HG02981 (cell line): Measurements from ENCODE around the gene TMOD1.
"Not testable (repeated sequence)": the region's sequence is repeated elsewhere in the genome, so short reads cannot be mapped to it uniquely, and the experiment has no call there.

ENCODE experiments used
- ATAC-seq: cut with Tn5 transposase; IDR thresholded peaks from one replicate; pipeline ENCODE4 v1.9.1; 2021; ENCODE audit warnings: mild to moderate bottlenecking, moderate library complexity; ENCODE audit not compliant: unreplicated experiment

TMOD1 gene

GRCh38 chr9:97501177-97501971 is at the start of gene TMOD1:
Gene TMOD1, plus strand, starts transcription at chr9:97501666. Its CDS starts 22,523 bp downstream, at chr9:97524189.
- peak; percentile 55 for ATAC-seq

GRCh38 chr9:97453573-97453972 is 47.9 kb upstream of the TMOD1 start:
- ATAC-seq: not testable (repeated sequence)

DNA sequence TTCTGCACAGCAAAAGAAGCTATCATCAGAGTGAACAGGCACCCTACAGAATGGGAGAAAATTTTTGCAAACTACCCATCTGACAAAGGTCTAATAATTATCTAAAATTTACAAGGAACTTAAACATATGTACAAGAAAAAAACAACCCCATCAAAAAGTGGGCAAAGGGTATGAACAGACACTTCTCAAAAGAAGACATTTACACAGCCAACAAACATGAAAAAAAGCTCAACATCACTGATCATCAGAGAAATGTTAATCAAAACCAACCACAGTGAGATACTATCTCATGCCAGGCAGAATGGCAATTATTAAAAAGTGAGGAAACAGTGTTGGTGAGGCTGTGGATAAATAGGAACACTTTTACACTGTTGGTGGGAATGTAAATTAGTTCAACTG is 44.6 kb upstream of the TMOD1 start:
- not testable (repeated sequence) for ATAC-seq

DNA sequence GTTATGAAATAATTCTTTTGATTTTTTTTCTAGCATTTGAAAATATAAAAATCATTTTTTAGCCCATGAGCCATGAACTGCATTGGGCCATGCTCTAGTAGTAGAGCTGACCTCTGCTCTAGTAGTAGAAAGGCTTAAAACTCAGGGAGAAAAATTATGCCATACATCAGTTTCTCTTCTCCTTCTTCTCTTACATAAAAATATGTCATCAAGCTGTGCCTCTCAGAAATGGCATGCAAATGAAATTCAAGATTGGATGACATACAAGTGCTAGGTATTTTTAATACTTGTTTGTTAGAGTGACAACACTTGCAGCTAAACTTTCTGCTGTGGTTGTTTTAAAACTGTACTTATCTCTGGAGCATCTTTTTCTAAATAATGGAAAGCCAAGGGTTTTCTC is 42.1 kb upstream of the TMOD1 start:
- no peak for ATAC-seq

DNA sequence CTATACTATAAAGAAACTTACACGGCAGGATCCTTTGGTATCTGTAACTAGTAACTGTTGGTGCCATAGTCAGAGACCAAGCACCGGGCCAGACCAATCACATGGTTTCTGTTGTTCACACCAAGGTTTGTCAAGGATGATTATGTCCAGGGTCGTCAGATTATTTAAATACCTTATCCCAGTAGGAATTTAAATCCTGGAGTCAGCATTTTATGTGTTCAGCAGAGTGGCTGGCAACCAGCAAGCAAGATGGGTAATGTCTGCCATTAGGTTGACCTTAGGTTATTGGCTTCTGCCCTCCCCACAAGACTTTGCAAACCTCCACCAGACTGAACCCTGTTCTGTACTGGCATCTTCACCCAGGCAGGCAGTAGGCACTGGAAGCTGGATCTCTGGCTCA is 39.3 kb upstream of the TMOD1 start:
- no peak for ATAC-seq

- ATAC-seq: no peak
These were observed 38.6 kb upstream of the TMOD1 start for GRCh38 chr9:97462914-97463313.

- ATAC-seq: peak; percentile 76
These were observed 32.6 kb upstream of the TMOD1 start for GRCh38 chr9:97468658-97469448.

- ATAC-seq: no peak
These were observed 31.4 kb upstream of the TMOD1 start for GRCh38 chr9:97470076-97470475.

- no peak for ATAC-seq
These were observed 27.7 kb upstream of the TMOD1 start for GRCh38 chr9:97473717-97474116.

- no peak for ATAC-seq
These were observed 27.0 kb upstream of the TMOD1 start for GRCh38 chr9:97474372-97474925.

DNA sequence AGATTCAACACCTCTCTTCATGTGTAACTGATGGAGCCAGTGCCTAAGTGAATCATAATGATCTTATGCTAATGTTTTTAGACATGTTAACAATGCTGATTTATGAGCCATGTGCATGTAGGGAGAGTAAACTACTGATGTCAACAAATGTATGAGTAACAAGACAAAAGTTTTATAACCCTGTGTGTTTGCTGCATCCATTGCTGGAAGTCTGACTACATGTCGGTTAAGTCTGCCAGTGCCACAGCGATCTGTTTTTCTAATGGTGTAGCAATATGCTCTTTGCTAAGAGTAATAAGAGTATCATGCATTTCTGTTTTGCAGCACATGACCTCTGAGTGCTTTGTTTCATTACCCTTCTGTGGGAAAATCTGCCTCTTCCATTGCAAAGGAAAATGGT is 26.4 kb upstream of the TMOD1 start:
- no peak for ATAC-seq

- no peak for ATAC-seq
These were observed 23.0 kb upstream of the TMOD1 start for GRCh38 chr9:97478301-97478981.

- ATAC-seq: no peak
These were observed 21.8 kb upstream of the TMOD1 start for GRCh38 chr9:97479496-97480159.

DNA sequence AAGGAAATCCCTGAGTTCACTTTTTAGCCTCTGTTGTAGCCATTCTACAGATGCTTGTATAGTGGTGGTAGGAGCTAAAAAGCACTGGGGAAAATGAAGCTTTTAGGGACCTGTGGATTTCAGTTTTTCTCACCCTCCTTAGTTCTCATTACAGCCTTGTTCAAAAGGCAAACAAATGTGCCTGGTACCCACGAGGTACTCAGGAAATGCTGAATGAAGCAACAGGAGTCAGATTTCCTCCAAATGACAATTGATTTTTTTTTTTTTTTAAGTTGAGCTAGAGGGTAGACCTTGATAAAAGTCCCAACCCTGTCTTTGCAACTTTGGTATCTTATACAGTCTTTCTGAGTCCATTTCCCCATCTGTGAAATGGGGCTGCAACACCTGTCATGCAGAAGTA is 21.3 kb upstream of the TMOD1 start:
- no peak for ATAC-seq

GRCh38 chr9:97480749-97481148 is 20.7 kb upstream of the TMOD1 start:
- no peak for ATAC-seq

DNA sequence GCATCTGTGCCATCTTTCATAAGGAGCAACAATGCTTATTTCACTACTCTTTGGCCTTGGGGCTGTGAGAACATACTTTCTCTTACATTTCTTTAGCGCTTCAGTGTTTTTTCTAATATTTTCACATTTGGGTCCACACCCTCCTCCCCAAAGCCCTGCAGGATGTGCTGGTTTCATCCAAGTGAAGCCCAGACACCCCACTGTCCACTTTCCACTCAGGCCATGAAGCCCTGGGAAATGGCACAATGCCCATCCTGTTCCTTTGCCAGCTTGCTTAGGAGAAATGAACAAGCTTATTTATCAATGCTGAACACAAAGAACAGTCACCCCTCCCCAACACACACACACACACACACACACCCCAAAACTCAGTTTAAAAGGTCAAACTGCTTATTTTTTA is 17.3 kb upstream of the TMOD1 start:
- no peak for ATAC-seq

- ATAC-seq: no peak
These were observed 14.4 kb upstream of the TMOD1 start for GRCh38 chr9:97487107-97487506.

GRCh38 chr9:97487861-97488260 is 13.6 kb upstream of the TMOD1 start:
- ATAC-seq: no peak

GRCh38 chr9:97491216-97491999 is 10.1 kb upstream of the TMOD1 start:
- ATAC-seq: no peak
